Vagina (tissue), 2 donors: ENCODE results near the gene ASPG.

Experiments used
- POLR2A ChIP-seq, 2 donors: fragments of 450-650 bp; IDR thresholded peaks; one replicate each; pipeline ENCODE4 v1.6.1; 2017; ENCODE audit warnings: antibody characterized with exemption in 2 of 2, mild to moderate bottlenecking in 2 of 2, moderate library complexity in 2 of 2
- TF ChIP-seq, protein P1 (sequence below), 3 experiments: fragments of 450-650 bp in 2 of 3; fragments of 200-600 bp in 1 of 3; sonication (generic) in 1 of 3; IDR thresholded peaks; one replicate each; pipeline ENCODE4 v1.5.1; 2017 to 2019; ENCODE audit warnings: antibody characterized with exemption in 3 of 3, mild to moderate bottlenecking in 2 of 3, moderate library complexity in 2 of 3

DNA sequence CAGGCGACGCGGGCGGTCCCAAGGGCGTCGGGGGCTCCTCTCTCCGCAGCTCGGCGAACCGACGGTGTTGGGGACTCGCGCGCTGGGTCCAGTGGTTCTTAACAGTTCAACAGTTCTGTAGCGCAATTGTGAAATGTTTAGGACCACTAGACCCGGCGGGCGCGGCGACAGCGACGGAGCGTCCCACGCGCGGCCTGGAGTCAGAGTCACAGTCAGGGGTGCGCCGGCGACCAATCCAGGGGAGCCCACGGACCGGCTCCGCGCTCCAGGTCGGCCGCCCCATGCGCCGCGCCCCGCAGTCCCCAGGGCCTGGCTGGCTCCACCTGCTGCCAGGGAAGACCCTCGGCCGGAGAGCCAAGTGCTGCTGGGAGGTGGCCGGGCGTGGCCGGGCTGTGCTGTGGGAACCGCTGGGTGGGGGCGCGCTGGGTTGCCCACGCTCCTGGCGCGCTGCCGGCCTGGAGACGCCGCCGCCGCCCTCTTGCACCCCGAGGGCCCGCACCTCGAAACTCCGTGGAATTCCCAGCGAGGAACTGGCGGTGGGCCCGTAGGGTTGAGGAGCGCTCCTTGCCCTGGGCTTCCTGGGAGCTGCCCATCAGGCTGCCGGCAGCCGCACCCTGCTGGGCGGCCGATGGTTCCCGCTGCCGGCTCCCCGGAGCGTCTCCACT, 32.0 kb downstream of the ASPG start:
- TF ChIP-seq, protein P1, sequence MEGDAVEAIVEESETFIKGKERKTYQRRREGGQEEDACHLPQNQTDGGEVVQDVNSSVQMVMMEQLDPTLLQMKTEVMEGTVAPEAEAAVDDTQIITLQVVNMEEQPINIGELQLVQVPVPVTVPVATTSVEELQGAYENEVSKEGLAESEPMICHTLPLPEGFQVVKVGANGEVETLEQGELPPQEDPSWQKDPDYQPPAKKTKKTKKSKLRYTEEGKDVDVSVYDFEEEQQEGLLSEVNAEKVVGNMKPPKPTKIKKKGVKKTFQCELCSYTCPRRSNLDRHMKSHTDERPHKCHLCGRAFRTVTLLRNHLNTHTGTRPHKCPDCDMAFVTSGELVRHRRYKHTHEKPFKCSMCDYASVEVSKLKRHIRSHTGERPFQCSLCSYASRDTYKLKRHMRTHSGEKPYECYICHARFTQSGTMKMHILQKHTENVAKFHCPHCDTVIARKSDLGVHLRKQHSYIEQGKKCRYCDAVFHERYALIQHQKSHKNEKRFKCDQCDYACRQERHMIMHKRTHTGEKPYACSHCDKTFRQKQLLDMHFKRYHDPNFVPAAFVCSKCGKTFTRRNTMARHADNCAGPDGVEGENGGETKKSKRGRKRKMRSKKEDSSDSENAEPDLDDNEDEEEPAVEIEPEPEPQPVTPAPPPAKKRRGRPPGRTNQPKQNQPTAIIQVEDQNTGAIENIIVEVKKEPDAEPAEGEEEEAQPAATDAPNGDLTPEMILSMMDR (IDR thresholded peaks at IDR 0.05) = no peak
- TF ChIP-seq POLR2A (IDR thresholded peaks at IDR 0.05) = no peak
